AG08396 (cell line): Measurements from ENCODE around the gene NF1.
A peak's percentile ranks its signal among the peaks of the same experiment; 100 is the strongest.
"Not testable (repeated sequence)": the region's sequence is repeated elsewhere in the genome, so short reads cannot be mapped to it uniquely, and the experiment has no call there.

Experiments used
- DNase-seq: peaks from one replicate; pipeline ENCODE4 v3.0.0; 2012; ENCODE audit warnings: low spot score, mixed read lengths

Gene NF1

GRCh38 chr17:31252741-31253140, 158.0 kb downstream of the NF1 start:
- no peak for DNase-seq

DNA sequence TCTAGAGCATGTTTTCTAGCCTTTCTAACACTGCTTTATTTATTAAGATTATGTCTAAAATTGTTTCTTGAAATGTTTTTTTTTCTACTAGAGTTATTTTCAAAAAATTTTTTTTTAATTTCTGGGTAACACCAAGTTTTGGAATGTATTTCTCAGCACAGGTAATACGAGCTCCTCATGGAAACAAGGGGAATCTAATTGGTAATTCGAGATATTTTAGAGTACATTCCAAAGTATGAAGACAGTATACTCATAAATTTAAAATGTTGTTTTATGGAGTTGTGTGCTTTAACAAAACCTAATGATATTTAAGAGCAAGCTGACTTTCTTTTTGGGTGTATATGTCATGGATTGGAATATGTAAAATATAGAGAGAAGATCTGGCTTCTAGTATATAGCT, 159.9 kb downstream of the NF1 start:
- no peak for DNase-seq

DNA sequence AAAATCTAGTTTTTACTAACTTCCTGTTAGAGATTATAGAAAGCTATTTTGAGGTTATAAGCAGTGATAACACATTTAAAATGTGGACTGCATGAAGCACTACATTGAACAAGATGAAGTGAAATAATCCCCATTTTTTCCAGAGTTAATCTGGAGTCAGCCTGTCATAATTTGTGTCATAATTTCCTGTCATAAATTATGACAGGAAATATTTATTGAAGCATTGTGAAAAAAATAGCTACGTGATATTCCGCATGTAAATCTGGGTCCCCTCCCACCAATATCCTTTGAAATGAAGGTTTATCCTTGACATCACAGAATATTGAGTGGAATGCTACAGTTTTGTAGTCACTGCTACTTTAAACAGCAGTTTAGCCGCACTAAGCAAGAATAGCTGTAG, 162.2 kb downstream of the NF1 start:
- no peak for DNase-seq

- no peak for DNase-seq
These were observed 165.4 kb downstream of the NF1 start for GRCh38 chr17:31260151-31260550.

- DNase-seq: no peak
These were observed 166.8 kb downstream of the NF1 start for GRCh38 chr17:31261601-31262000.

DNA sequence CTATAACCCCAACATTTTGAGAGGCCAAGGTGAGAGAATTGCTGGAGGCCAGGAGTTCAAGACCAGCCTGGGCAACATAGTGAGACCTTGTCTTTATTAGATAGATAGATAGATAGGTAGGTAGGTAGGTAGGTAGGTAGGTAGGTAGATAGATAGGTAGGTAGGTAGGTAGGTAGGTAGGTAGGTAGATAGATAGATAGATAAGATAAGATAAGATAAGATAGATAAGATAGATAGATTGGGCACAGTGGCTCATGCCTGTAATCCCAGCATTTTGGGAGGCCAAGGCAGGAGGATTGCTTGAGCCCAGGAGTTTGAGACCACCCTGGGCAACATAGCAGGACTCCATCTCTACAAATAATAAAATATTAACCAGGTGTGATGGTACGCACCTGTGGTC, 168.1 kb downstream of the NF1 start:
- DNase-seq: not testable (repeated sequence)

- DNase-seq: no peak
These were observed 171.3 kb downstream of the NF1 start for GRCh38 chr17:31266042-31266441.

DNA sequence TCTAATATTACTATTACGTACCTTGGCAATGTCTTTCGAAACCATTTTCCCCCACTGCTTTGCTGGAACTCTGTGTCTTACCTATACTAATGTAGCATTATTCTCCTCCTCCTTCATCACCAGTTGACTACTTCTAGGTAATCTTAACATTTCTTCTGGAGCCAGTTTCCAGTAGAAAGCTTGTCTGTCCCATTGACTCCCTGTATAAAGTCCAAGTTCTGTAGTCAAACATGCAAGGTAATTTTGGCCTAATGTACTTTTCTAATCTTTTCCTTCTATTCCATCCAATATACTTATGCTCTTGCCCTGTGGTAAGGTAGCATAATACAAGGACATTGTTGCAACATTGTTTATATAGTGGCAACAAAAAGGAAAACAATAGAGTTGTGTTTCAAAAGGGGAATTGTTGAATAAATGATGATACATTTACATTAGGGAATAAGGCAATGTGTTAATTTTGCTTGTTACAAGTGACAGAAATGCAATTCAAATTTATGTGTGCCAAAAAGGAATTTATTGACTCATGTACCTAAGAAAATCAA, 174.3 kb downstream of the NF1 start:
- no peak for DNase-seq

- peak; percentile 70 for DNase-seq
These were observed 174.8 kb downstream of the NF1 start for GRCh38 chr17:31269578-31269983.

GRCh38 chr17:31272236-31272635, 177.5 kb downstream of the NF1 start:
- no peak for DNase-seq

- DNase-seq: no peak
These were observed 178.0 kb downstream of the NF1 start for GRCh38 chr17:31272803-31273202.

- DNase-seq: no peak
These were observed 178.7 kb downstream of the NF1 start for GRCh38 chr17:31273516-31273915.

DNA sequence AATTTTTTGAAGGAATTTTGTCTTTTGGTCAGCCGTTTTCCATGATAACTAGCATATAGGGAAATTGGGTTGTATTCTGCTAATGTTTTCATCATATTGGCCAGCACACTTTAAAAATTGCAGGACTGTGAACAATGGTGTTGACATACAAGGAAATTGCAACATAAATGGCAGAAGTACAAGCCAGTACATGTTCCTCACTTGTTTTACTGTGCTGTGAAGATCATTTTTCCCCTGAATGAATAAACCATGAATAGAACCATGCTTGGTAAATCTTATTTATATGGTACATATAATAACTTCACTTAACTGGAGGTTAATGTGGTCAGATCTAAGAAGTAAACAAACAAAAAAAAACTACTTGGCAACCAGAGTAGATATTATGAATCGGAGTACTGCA, 179.5 kb downstream of the NF1 start:
- DNase-seq: peak; percentile 6

DNA sequence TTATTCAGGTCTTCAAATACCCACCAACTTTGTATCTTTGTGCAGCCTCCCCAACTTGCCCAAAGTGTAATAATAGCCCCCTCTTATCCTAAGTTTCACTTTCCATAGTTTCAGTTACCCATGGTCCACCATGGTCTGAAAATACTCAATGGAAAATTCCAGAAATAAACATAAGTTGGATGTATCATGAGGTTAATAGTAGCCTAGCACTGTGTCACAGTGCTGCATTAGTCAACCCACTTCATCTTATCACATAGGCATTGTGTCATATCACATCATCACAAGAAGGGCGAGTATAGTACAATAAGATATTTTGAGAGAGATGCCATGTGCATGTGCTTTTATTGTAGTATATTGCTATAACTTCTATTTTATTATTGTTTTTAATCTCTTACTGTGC, 180.3 kb downstream of the NF1 start:
- no peak for DNase-seq

DNA sequence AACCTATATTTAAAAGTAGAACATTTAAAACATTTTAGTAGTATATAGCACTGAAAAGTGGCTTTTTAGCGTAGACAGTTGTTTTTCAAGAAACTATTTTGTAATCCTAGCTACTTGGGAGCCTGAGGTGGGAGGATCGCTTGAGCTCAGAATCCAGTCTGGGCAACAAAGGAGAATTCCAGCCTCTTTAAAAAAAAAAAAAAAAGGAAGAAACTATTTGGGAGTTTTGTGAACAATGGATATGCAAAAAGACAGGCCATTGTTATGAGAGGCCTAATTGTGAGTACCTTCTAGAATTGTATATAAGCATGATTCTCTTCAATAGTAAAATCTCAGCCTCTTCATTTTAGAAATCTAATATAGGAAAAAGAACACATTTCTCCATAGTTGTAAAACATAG, 184.6 kb downstream of the NF1 start:
- no peak for DNase-seq

DNA sequence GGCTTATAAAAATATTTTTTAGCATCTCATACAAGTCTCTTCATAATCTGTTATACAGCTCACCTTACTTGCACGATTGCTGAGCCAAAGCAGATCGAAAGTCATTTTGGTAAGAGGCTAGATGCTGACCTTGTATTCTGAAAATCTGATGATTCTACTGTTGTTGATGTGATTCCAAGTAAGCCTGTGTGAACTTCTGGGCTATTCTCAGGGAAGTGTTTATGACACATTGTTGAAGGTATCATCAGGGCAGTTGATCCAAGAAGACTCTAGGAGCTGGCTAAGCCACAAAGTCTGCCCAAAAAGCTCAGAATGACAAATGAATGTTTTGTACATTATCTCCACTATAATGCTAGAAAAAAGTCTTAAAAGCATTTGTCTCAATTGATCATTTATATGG, 186.3 kb downstream of the NF1 start:
- no peak for DNase-seq

- no peak for DNase-seq
These were observed 189.1 kb downstream of the NF1 start for GRCh38 chr17:31283841-31284240.

GRCh38 chr17:31286587-31286986, 191.8 kb downstream of the NF1 start:
- no peak for DNase-seq

- DNase-seq: not testable (repeated sequence)
These were observed 193.2 kb downstream of the NF1 start for GRCh38 chr17:31287932-31288331.

- no peak for DNase-seq
These were observed 195.0 kb downstream of the NF1 start for GRCh38 chr17:31289790-31290189.

- DNase-seq: no peak
These were observed 197.0 kb downstream of the NF1 start for GRCh38 chr17:31291820-31292219.

DNA sequence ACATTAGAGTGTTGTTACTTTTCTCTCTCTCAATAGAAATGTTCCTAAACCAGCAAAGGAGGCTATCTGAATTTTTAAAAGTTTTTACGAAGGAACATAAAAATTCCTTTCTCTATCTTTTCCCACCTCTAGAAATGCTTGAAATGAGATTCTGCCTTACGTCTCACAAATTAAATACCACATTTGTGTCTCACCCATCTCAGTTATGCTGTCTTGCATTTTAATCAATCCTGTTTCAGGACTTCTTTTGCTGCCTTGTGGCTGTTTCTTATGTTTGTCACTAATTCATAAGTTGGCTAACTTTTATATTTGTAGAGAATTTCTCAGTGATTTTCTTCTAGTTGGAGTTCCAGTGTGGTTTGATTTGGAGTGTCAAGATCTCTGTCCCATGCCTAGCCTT, 198.8 kb downstream of the NF1 start:
- DNase-seq: no peak

- DNase-seq: no peak
These were observed 199.5 kb downstream of the NF1 start for GRCh38 chr17:31294231-31294630.

- DNase-seq: no peak
These were observed 200.2 kb downstream of the NF1 start for GRCh38 chr17:31294820-31295488.
